Activated T-helper 9 cell treated with anti-CD3 and anti-CD28 coated beads, Interleukin-2, amount 50 U/mL, for 16 hours (primary cell): ENCODE data around the gene PTPRN.
"Not testable (repeated sequence)": the region's sequence is repeated elsewhere in the genome, so short reads cannot be mapped to it uniquely, and the experiment has no call there.

Experiments used
- DNase-seq: peaks from one replicate; pipeline ENCODE4 v3.0.0-alpha.2; 2020; ENCODE audit warnings: low read depth

The PTPRN gene

DNA sequence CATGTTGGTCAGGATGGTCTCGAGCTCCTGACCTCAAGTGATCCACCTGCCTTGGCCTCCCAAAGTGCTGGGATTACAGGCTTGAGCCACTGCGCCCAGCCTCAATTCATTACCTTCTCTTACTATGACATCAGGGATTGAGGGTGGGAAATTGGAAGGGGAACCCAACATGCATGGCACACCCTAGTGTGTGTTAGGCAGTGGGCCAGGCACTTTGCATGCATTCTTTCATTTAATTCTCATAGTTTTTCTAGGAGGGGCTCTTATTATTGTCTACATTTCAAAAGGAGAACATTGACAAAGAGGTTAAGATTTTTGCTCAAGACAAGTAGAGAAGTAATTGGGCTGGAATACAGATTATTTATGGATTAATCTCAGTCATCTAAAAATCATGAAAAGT is 40.9 kb downstream of the PTPRN start:
- no peak for DNase-seq

DNA sequence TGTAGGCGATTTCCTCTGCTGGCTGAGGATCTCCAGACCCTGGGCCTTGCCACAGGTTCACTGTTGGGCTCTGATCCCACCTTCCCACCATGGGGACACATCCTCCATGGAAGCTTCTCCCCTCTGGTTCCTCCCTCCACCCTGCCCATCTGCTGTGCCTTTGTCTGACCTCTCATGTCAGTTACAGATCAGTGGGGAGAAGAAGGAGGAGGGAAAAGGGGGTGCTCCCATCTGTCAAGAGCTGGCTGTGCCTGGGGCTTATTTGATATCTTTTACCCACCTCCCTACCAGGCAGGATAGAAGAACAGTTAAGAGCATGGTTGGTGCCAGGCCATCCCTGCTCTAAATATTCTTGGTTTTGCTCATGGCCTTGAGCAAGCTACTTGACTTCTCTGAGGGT is 42.3 kb downstream of the PTPRN start:
- DNase-seq: no peak

DNA sequence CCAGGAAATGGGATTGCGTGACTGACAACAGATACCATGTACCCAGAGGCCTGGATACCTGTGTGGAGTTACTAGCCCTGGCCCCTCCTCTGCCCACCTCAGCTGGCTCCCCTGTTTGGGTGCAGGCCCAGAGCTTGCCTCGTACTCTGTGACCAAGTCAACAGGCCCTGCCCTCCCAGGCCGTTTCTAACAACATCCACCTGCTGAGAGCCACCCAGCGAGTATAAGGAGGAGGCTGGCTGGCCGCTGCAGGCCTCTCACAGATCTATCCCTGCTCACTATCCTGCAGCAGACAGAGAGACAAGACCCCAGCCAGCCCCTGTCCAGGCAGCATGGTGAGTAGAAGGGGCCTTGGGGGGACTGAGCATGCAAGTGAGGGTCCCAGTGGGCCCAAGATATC is 43.0 kb downstream of the PTPRN start:
- no peak for DNase-seq

DNA sequence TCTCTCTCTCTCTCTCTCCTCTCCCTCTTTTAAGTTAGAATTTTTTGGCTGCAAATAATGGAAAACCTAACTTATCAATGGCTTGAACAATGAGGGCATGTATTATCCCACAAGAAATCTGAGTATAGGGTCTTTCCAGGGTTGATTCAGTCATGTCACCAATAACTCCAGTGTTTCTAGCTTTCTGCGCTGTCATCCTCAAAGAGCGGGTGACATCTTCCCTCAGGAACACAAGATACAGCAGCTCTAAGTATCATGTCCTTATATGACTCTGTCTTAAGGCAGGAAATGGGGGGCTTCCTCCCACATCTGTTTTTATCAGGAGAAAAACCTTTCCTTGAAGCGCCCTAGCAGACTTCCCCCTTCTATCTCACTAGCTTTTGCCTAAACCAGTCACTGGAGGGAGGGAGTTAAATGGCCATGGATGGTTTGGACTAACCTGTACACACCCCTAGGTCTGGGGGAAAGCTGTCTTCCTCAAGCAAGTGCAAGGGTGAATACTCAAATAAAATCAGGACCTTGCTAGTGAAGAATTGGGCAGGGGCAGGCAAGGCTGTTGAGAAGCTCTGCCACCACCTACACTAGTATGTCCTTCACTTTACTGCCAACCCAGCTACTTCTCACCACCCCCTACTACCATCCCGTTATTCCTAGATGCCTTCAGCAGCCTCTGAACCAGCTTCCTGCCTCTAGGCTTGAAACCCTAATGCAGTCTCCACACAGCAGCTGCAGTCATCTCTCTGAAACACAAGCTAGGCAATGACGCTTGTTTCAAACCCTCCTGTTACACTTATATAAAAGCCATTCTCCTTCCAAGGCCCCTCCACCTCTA is 48.0 kb downstream of the PTPRN start:
- DNase-seq: no peak

DNA sequence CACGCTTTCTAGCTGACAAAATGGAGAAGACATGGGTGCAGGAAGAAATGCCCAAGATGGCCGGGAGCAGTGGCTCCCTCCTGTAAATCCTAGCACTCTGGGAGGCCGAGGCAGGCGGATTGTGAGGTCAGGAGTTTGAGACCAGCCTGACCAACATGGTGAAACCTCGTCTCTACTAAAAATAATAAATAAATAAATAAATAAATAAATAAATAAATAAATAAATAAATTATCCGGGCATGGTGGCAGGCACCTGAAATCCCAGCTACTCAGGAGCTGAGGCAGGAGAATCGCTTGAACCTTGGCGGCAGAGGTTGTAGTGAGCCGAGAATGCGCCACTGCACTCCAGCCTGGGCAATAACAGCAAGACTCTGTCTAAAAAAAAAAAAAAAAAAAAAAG is 50.3 kb downstream of the PTPRN start:
- DNase-seq: not testable (repeated sequence)

GRCh38 chr2:219254590-219255201 is 54.5 kb downstream of the PTPRN start:
- DNase-seq: peak; percentile 20

GRCh38 chr2:219253753-219254589 is 55.2 kb downstream of the PTPRN start, which contains the start of gene TUBA4A:
TSS of gene TUBA4A (minus strand) at chr2:219253918. CDS start at chr2:219253858, 60 bp downstream.
- peak; percentile 88 for DNase-seq

- peak; percentile 27 for DNase-seq
Measured at GRCh38 chr2:219252900-219253752, 56.1 kb downstream of the PTPRN start, which contains the start of gene TUBA4B. TSS of gene TUBA4B (plus strand) at chr2:219253243. CDS start at chr2:219253408, 165 bp downstream.

DNA sequence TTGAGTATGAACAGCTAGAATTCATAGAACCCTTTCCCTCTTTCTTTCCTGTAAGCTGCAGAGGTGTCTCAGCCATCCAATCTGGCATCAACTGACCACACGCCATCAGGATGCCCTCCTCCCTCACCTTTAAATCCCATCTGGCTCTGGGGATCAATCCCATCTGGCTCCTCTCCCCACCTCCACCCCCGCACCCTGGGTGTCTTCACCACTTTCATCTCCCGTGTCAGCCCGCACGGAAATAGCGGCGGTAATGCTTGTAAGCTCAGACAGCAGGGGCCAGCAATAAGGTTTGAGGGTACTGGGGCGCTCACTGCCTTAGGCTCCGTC is 56.7 kb downstream of the PTPRN start:
- DNase-seq: peak; percentile 24

DNA sequence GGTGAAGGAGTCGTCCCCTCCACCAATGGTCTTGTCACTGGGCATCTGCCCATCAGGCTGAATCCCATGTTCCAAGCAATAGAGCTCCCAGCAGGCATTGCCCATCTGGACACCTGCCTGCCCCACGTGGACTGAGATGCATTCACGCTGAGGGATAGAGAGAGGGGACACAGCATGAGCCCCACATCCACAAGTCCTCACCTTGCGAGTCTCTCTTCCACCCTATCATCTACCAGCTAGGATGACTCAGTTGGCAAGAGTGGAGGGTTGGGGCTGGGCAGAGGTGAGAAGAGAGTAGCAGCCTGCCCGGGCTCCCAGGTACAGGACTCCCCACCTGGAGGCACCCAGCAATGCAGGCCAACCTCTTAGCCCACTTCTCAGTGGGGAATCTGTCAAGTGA is 57.1 kb downstream of the PTPRN start:
- no peak for DNase-seq

GRCh38 chr2:219251656-219252055 is 57.5 kb downstream of the PTPRN start:
- DNase-seq: no peak

GRCh38 chr2:219250049-219250781 is 59.0 kb downstream of the PTPRN start:
- DNase-seq: no peak

DNA sequence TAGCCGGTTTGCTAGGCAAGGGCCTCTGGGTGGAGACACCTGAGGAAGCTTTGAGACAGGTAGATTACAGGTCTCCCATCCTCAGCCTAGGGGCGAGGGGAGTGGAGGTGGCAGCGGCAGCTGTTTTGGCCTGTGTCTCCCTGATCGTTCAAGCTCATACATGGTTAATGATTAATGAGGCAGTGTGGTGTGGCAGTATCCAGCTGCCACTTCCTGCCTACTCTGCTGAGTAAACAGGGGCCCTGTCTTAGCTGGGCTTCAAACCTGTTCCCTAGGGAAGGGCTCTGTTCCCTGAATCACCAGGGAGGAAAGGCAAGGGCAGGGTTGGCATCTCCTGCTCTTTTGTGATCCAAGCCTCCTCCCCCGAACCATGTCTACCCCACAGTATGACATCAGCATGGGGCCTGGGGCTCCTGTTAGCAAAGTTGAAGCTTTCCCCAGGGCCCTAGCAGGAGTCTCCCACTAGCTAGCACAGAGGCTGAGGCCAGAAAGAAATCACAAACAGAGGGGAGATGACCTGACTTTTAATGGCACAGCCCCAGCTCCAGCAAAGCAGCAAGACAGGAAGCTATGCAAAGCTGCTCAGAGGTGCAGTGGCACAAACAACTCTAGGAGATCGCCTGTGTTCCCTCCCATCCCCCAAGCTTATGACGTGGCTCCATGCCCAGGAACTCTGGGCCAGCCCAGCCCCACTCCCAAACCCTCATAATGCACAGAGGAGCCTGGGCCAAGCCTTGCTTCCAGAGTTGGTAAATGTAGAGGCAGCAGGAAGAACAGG is 59.8 kb downstream of the PTPRN start:
- DNase-seq: no peak

GRCh38 chr2:219248845-219249202 is 60.4 kb downstream of the PTPRN start:
- no peak for DNase-seq

DNA sequence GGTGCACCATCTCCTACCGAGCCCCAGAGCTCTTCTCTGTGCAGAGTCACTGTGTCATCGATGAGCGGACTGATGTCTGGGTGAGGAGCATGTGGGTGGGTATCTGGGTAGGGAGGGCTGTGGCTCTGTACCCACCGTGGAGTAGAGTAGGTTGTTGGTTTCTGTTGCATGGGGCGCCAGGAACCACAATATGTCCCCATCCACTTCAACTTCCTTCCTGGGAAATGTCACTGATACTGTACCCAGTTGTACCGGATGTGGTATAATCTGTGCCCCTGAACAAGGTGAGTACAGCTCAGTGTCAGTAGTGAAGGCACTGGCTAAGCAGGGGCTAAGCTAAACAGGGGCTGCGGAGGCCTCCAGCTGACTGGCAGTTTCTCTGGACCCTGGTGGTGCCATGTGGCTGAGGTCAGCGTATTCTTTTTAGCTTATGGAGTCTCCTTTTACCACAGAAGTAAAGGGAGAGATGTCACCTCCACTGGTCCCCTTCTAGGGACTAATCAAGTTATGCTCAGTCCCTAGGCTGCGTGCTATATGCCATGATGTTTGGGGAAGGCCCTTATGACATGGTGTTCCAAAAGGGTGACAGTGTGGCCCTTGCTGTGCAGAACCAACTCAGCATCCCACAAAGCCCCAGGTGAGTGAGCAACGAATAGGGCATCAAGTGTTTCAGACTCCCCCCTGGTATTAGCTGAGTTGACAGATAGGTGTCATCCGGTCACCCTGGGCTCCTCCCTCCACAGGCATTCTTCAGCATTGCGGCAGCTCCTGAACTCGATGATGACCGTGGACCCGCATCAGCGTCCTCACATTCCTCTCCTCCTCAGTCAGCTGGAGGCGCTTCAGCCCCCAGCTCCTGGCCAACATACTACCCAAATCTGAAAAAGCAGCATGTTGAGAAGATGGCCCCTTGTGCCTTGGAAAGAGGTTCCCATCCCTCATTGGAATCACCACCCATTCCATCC is 61.2 kb downstream of the PTPRN start:
- peak; percentile 43 for DNase-seq

GRCh38 chr2:219246559-219246958 is 62.6 kb downstream of the PTPRN start:
- DNase-seq: no peak

DNA sequence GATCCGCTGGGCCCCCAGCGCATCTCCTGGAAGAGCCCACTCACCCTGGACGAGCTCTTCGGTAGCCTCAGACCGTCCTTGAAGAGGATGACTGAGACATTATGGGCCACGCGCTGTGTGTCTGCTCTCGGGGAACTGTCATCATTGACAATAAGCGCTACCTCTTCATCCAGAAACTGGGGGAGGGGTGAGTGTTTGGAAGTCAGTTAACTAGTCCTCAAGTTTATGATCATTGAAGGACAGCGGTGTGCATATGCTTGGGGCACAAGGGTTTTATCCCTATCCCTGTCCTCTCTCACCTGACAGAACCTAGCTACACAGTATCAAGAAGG is 63.3 kb downstream of the PTPRN start:
- DNase-seq: no peak

DNA sequence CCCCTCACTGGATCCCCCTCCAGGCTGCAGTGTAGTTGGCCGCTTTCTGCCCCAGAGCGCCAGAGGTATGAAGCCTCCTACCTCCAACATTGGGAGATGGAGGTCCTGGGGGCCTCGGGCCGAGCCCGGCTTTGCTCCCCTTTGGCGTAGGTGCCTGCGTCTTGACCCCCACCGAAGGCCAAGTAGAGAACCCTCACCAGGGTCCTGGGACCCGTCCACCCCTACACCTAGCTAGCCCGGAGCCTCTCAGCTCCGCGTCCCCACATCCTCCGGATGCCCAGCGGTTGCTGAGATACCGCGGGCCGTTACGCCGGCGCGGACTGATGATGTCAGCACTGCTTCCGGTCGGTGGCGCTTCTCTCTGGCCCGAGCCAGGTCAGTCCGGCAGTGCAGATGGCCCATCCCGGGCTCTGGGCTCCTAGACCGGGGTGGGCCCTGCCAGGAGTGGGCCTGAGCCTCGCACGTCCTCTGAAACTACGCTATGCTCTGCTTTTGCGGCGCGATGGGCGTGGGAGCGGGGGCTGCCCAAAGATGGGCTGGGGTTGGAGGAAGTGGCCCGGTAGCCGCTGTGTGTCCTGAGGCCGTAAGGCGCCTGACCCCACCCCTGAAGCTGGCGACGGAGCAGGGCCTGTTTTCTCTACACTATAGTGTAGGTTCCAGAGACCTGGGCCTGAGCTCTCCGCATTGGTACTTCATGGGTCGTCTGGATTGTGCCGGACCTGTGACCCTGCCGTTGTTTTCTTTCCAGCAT is 63.9 kb downstream of the PTPRN start, which contains the start of the genes GLB1L and STK16:
Gene GLB1L (minus strand): TSS at position 297 of the 751 bp plus-strand sequence. CDS start 1,871 bp downstream, outside the sequence.
Gene STK16 (plus strand): TSS at position 332 of the 751 bp plus-strand sequence. CDS start 521 bp downstream, outside the sequence.
- peak; percentile 83 for DNase-seq
